ENCODE data around the gene GSK3A. TPM values are rescaled to one million over a fixed set of nuclear protein-coding genes. Genes with fewer than 3 reads are reported as not detected.

The GSK3A gene
- total RNA-seq, 1 experiment from 2014 or later: 50.8 TPM

DNA sequence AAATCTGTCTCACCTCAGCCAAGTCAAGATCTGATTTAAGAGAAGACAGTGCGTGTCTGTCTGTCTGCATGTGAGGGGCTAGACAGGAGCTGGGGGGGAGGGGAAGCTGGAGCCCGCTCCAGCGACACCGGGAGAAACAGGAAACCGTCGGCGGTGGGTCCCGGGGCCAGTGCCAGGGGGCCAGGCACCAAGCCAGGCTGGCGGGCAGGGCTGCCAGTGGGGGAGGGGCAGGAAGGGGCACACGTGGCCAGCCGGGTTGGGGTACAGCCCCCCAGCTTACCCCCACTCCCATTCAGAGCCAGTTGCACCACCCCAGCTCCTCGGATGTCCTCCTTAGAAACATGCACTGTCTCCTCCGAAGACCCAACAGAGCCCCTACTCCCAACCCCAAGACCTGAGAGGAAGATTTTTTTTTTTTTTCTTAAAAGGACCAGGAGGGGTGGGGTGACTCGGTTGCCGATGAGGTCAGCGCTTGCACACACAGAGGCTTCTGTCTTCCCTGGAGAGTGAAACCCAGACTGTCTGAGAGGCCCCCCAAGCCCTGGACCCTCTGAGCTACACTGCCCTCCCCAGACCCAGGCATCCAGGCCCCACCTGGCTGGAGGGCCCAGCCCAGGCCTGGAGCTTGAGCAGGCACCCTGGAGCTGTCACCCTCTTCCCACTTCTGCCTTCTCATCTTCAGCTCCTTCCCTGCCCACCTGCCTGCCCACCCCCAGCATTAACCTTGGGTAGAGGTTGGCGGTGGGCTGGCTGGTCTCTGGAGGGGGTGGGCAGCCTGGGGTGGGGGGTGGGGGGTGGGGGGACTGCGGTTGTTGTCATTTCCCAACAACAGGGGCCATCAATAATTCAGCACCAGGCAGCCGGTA is 8.5 kb upstream of the GSK3A start (continued):
- TF ChIP-seq, protein P1, sequence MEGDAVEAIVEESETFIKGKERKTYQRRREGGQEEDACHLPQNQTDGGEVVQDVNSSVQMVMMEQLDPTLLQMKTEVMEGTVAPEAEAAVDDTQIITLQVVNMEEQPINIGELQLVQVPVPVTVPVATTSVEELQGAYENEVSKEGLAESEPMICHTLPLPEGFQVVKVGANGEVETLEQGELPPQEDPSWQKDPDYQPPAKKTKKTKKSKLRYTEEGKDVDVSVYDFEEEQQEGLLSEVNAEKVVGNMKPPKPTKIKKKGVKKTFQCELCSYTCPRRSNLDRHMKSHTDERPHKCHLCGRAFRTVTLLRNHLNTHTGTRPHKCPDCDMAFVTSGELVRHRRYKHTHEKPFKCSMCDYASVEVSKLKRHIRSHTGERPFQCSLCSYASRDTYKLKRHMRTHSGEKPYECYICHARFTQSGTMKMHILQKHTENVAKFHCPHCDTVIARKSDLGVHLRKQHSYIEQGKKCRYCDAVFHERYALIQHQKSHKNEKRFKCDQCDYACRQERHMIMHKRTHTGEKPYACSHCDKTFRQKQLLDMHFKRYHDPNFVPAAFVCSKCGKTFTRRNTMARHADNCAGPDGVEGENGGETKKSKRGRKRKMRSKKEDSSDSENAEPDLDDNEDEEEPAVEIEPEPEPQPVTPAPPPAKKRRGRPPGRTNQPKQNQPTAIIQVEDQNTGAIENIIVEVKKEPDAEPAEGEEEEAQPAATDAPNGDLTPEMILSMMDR (IDR thresholded peaks at IDR 0.05): no peak
- TF ChIP-seq, protein P2, sequence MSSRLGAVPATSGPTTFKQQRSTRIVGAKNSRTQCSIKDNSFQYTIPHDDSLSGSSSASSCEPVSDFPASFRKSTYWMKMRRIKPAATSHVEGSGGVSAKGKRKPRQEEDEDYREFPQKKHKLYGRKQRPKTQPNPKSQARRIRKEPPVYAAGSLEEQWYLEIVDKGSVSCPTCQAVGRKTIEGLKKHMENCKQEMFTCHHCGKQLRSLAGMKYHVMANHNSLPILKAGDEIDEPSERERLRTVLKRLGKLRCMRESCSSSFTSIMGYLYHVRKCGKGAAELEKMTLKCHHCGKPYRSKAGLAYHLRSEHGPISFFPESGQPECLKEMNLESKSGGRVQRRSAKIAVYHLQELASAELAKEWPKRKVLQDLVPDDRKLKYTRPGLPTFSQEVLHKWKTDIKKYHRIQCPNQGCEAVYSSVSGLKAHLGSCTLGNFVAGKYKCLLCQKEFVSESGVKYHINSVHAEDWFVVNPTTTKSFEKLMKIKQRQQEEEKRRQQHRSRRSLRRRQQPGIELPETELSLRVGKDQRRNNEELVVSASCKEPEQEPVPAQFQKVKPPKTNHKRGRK (CRISPR knock-in tag; IDR thresholded peaks at IDR 0.05; ENCODE audit: borderline replicate concordance): no peak
- TF ChIP-seq CREB1 (CRISPR knock-in tag; IDR thresholded peaks at IDR 0.05): no peak
- no peak for TF ChIP-seq ZNF263 (CRISPR knock-in tag; IDR thresholded peaks at IDR 0.05; ENCODE audit: low read depth)
- TF ChIP-seq MYBL2 (CRISPR knock-in tag; IDR thresholded peaks at IDR 0.05): no peak

- ATAC-seq (no peak), DNase-seq (ENCODE audit: low spot score) (no peak)
- no peak for TF ChIP-seq E2F5 (CRISPR knock-in tag; IDR thresholded peaks at IDR 0.05)
- no peak for TF ChIP-seq ATF1 (CRISPR knock-in tag; IDR thresholded peaks at IDR 0.05)
- H3K27ac Mint-ChIP-seq: peak overlapping the region; percentile 70; the same call in 1 of the 2 replicates
- ChIA-PET POLR2A (interaction anchor here (0.6 to 1.1 kb wide), 2 partner anchors 29 to 58 kb away, joined by 3 to 5 read pairs; no protein-coding TSS in a partner anchor), CTCF (interaction anchor here (0.5 to 3.5 kb wide), 5 partner anchors 30 to 118 kb away, joined by 3 to 26 read pairs (median 3); partner anchors contain the start of gene POU2F2)
- H3K27me3 Mint-ChIP-seq (ENCODE audit: low read depth): no peaks in the 10 kb centered on the region
- no peaks in the 10 kb centered on the region for H3K36me3 Mint-ChIP-seq
- H3K4me1 Mint-ChIP-seq: peaks cover 39% of the 10 kb centered on the region
- H3K4me3 Mint-ChIP-seq: no peak overlapping the region
- no peaks in the 10 kb centered on the region for H3K9me3 Mint-ChIP-seq
These were observed 7.8 kb upstream of the GSK3A start for GRCh38 chr19:42250183-42250665.

- peaks cover 44% of the 10 kb centered on the region for H3K4me1 Mint-ChIP-seq
- CTCF ChIA-PET: interaction anchor here (0.5 to 3.5 kb wide), 3 partner anchors 30 to 55 kb away, joined by 3 to 26 read pairs (median 3); no protein-coding TSS in a partner anchor
- H3K9me3 Mint-ChIP-seq: no peaks in the 10 kb centered on the region
- peak overlapping the region; percentile 70 for H3K27ac Mint-ChIP-seq
- DNase-seq (ENCODE audit: low spot score): no peak
- no peaks in the 10 kb centered on the region for H3K27me3 Mint-ChIP-seq (ENCODE audit: low read depth)
- peak overlapping the region; percentile 14; the same call in 1 of the 2 replicates for H3K4me3 Mint-ChIP-seq
- H3K36me3 Mint-ChIP-seq: no peaks in the 10 kb centered on the region
- no peak for ATAC-seq
- POLR2A ChIA-PET: interaction anchor here (1.1 kb wide), 1 partner anchor 30 kb away, joined by 3 read pairs; no protein-coding TSS in a partner anchor
- TF ChIP-seq FOXP1 (CRISPR knock-in tag; IDR thresholded peaks at IDR 0.05; ENCODE audit: borderline replicate concordance): no peak
- no peak for TF ChIP-seq IRF2 (CRISPR knock-in tag; IDR thresholded peaks at IDR 0.05; ENCODE audit: borderline replicate concordance, low read depth)
- no peak for TF ChIP-seq NFYB (CRISPR knock-in tag; conservative IDR thresholded peaks at IDR 0.05; ENCODE audit: low read depth)
- TF ChIP-seq, protein P3, sequence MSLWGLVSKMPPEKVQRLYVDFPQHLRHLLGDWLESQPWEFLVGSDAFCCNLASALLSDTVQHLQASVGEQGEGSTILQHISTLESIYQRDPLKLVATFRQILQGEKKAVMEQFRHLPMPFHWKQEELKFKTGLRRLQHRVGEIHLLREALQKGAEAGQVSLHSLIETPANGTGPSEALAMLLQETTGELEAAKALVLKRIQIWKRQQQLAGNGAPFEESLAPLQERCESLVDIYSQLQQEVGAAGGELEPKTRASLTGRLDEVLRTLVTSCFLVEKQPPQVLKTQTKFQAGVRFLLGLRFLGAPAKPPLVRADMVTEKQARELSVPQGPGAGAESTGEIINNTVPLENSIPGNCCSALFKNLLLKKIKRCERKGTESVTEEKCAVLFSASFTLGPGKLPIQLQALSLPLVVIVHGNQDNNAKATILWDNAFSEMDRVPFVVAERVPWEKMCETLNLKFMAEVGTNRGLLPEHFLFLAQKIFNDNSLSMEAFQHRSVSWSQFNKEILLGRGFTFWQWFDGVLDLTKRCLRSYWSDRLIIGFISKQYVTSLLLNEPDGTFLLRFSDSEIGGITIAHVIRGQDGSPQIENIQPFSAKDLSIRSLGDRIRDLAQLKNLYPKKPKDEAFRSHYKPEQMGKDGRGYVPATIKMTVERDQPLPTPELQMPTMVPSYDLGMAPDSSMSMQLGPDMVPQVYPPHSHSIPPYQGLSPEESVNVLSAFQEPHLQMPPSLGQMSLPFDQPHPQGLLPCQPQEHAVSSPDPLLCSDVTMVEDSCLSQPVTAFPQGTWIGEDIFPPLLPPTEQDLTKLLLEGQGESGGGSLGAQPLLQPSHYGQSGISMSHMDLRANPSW (CRISPR knock-in tag; conservative IDR thresholded peaks at IDR 0.05; ENCODE audit: low read depth): no peak
- no peak for TF ChIP-seq ZNF219 (CRISPR knock-in tag; IDR thresholded peaks at IDR 0.05; ENCODE audit: borderline replicate concordance)
- TF ChIP-seq ZNF416 (CRISPR knock-in tag; IDR thresholded peaks at IDR 0.05): no peak
- TF ChIP-seq CBFB (CRISPR knock-in tag; IDR thresholded peaks at IDR 0.05; ENCODE audit: low read depth): no peak
- TF ChIP-seq, protein P4, sequence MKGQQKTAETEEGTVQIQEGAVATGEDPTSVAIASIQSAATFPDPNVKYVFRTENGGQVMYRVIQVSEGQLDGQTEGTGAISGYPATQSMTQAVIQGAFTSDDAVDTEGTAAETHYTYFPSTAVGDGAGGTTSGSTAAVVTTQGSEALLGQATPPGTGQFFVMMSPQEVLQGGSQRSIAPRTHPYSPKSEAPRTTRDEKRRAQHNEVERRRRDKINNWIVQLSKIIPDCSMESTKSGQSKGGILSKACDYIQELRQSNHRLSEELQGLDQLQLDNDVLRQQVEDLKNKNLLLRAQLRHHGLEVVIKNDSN (CRISPR knock-in tag; IDR thresholded peaks at IDR 0.05): no peak
- no peak for TF ChIP-seq KAT7 (CRISPR knock-in tag; IDR thresholded peaks at IDR 0.05; ENCODE audit: borderline replicate concordance)
- TF ChIP-seq ZBTB21 (CRISPR knock-in tag; IDR thresholded peaks at IDR 0.05; ENCODE audit: borderline replicate concordance): no peak
- TF ChIP-seq RORB (CRISPR knock-in tag; IDR thresholded peaks at IDR 0.05): no peak
- no peak for TF ChIP-seq E2F4 (CRISPR knock-in tag; IDR thresholded peaks at IDR 0.05; ENCODE audit: borderline replicate concordance, low read depth)
- TF ChIP-seq FOXK1 (CRISPR knock-in tag; IDR thresholded peaks at IDR 0.05): no peak
- no peak for TF ChIP-seq RELA (CRISPR knock-in tag; IDR thresholded peaks at IDR 0.05; ENCODE audit: borderline replicate concordance)
- TF ChIP-seq EMX1 (CRISPR knock-in tag; IDR thresholded peaks at IDR 0.05): no peak
These were observed 7.4 kb upstream of the GSK3A start for GRCh38 chr19:42249769-42250168.

All from WTC11 (cell line).